Astrocyte of the hippocampus (primary cell): ENCODE data around the gene GRM7.

Experiments used
- DNase-seq: peaks from one replicate; pipeline ENCODE4 v3.0.0; 2011; ENCODE audit warnings: low read depth, low spot score

The GRM7 gene

DNA sequence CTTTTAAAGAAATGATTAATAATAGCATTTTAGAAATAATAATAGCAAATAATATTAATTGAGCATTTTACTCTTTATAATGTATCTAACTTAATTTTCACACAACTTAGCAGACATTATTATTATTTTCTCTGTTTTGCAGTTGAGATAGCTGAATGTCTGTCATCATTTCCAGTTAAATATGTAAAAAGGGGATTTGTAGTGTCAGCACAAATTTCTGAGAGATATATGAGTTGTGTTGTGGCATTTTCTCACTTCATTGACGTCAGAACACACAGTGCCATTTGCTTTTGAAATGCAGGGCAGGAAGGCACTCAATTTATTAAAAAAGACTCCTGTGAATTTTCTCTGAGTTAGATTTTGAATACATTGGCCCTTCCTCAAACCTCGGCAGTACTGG lies 111.0 kb downstream of the GRM7 start:
- DNase-seq = no peak

DNA sequence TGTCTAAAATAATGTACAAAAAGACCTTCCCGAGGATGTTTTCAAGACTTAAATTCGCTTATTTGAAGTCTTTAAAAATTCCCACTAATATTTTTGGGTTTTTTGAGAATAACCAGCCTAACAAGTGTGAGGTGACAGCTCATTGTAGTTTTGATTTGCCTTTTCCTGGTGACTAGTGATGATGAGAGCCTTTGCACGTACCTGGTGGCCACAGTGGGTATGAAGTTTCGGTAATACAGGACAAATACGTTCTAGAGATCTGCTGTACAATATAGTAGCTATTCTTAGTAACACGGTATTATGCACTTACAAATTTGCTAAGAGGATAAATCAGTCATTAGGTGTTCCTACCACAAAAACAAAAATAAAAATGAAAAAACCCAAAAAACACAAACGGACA lies 124.9 kb downstream of the GRM7 start:
- DNase-seq = no peak

DNA sequence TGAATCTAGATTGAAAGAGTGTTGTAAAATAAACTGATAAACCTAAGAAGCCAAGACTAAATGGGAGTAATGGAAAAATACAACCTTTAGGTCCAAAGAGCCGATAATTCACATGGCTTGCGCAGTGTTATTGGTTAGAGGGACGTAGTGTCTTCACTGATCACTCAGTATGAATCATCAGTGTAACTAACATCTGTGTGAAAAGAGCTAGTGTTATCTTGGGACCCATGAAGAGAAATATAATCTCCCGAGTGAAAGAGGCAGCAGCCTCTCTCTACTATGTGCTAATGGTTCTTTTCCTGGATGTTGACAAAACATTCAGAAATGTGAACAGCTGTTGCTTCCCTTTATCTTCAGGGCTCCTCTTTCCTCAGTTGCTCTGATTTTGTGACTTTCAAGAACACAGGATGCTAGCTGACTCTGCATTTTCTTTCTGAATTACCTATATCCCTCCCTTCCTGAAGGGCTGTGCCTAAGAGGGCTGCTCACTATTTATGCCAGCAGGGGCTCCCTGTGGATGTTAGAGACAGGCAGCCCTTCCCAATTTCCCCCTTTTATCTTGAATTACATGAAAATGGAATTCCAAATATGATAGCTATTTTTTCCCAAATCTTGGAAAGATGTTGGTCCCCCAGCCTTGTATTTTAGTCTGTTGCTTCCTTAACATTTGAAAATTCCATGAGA lies 128.8 kb downstream of the GRM7 start:
- DNase-seq = no peak

DNA sequence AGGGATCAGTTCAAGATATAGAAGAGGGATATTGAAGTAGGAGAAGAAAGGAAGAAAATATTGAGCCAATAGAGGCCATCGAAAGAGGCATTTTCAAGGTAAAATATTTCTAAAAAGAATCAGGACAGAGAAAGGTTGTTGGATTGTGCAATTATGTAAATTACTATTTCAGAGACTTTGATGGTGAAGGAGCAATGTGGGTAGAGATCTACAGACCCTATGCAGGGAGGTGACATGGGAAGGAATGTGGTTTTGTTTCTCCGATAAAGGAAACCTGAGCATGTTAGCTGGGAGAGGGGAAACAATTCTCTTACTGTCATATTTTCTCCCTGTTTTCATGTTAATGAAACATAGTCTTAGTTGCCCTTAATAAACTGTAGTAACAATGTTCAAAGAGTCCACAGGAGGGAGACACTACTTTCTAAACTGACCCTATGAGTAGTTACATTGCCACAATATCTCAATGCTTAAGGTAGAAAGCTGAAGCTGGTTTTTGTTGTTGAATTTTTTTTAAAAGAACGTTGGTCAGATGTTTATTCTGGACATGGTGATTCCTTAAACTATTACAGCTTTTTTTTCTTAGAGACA lies 133.3 kb downstream of the GRM7 start:
- DNase-seq = peak; percentile 55

DNA sequence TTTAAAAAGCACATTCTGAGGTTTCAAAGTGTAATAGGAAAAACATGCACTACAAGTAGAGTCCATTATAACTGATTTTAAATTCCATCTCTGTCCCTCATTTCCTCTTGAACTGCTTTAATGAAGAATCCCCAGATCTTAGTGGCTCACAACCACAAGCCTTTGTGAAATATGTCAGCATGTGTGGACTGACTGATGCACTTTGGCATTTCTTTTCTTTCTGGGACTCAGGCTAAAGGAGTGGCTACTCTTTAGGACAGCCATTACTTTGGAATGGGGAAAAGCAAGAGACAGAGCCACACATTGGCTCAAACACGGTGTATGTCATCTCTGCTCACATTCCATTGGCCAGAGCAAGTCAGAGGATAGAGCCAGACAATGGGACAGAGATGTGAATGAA lies 139.6 kb downstream of the GRM7 start:
- peak; percentile 77 for DNase-seq

DNA sequence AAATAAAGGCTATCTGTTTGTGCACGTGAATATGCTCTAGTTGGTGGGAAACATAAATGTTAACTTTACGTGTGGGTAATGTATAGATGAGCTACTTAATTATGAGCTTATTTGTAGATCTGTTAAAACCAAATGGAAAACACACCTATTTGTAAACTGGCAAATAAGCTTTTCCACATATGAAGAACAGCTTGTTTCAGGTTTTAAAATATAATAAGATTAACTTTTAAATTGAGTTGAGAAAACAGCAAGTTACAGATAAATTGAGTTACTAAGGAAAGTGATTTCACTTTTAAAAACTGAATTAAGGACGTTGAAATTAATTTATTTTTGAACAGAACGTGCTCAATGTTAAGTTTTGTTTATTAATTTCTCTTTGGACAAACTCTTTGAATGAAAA lies 140.5 kb downstream of the GRM7 start:
- DNase-seq = no peak

DNA sequence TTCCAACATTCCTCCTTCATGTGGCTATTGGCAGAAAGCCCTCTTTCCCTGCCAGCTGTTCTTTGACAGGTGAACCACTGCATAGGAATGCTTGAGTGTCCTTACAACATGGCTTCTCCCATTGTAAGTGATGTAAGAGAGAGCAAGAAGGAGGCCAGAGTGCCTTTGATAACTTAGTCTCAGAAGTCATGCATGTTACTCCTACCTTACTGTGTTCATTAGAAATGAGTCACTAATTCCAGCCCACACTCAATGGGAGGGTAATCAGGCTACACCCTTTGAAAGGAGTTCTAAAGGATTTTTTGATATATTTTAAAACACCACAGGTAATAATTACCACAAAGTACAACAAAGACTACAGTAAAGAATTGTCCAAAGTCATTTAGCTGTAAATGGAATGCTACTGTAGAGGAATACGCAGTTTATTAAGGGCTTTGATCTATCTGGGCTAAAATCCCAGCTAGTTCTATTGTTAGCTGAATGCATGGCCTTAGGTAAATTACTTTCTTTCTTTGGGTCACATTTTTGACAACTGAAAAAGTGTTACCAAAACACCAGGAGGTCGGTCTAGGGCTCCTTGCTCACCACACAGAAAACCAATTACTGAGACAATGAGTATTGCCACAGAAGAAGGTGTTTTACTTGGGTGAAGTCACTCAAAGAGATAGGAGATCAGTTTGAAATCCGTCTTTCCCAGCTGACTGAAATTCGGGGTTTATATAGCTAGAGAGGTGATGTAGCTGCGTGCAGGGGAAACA lies 154.9 kb downstream of the GRM7 start:
- DNase-seq = peak; percentile 85

DNA sequence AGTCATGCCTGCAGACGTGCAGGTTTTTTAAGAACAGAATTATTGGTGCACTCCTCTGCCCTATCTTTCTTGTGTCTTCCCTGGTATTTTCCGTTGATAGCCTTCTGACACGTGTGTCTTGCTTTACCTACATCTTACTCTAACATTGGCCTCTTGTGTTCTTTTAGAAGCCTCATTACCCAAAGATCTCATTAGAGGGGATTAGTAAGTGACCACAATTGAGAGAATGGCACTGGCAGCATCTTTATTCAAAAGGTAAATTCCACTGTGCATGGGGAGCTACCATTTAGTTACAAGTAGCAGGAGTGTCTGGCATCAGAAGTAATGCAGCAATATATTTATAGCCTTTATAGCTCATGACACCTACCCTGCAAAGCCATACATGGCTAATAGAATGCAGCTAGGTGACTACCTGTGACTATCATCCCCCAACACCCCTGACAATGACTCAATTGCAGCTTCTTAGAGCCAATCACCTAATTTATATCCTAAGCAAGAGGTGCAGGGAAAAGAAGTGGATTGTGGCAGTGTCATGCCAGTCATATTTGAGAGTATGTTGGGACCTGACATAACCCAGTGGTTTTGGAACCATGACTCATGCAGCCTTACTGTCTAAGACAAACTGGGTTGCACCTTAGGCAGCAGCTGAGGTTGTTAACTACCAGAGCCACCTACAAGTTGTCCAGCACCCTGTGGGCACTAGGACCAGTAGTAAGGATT lies 164.8 kb downstream of the GRM7 start:
- peak; percentile 26 for DNase-seq

DNA sequence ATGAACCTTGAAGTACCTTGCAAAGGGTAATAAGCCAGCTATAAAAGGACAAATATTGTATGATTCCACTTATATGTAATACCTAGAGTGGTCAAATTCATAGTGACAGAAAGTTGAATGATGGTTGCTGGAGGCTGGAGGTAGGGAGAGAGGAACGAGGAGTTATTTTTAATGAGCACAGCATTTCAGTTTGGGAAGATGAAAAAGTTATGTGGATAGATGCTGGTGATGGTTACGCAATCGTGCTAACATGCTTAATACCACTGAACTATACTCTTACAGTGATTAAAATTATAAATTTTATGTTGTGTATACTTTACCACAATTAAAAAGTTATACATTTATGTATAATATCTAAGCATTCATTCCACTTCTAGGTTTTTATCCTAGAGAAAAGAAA lies 168.6 kb downstream of the GRM7 start:
- no peak for DNase-seq

DNA sequence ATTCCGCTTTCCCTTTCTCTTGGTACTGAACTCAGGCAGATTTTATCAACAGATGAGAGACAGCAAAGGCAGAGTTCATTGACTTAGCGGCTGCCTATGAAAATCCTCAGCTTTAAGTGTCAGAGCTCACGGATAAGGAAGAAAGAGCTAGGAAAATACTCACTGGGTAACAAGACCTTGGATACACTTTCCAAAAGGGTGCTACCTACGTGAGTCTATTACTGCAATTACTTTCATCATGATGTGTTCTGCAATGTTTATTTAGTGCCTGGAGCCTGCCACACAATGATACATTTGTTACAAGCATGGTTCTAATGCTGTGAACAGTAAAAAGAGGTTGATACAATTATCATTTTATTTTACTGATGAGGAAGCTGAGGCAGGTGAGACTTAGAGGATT lies 177.5 kb downstream of the GRM7 start:
- no peak for DNase-seq

DNA sequence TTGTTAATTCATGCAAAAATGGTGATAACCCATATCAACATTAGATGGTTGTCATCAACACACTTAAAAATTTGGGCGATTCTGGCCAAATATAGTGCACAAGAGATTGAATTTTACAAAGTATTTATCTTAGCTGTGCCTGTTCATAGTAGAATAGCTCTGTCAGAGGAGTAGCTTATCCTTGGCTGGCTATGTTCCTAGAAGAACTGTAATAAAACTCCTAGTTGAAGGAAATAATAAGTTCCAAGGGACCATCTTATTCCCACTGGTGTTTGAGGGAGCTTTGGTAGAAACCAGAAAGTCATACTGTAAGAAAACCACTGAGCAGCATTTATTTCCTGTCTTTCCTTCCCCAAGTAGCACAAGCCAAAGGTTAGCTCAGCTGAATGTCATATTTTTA lies 201.8 kb downstream of the GRM7 start:
- no peak for DNase-seq

DNA sequence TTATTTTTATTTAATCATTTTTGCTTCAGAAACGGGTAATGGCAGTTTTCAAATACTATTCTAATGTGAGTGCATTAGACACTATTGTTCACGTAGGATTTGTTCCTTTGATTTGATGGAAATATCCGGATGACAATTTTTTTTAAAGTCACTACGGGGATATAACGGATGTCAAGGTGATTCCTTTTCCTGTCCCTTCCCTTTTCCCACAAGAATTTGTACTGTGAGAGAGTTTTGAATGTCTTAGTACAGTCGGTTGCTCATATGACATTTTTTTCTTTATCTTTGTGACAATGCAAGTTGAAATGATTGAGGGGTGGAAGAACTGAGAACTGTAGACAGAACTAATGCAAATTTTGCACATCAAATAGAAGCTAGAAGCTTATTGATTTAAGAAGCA lies 209.5 kb downstream of the GRM7 start:
- DNase-seq = no peak

DNA sequence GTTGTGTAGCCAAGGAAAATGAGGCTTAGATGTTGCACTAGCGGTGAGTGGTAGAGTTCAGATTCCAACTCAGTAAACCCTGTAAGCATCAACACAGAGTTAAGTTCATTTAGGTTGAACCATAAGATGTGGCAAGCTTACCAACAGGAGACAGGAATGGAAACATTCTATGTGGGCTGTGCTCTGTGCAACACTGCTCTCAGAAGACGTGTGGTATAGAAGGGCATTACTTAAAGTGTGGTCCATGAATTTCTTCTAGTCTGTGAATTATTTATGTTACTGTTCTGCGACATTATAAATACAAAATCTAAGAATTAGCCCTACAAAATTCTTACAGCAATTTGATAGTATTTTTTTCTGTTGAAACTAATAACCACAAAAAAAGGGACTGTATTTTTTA lies 213.3 kb downstream of the GRM7 start:
- no peak for DNase-seq

DNA sequence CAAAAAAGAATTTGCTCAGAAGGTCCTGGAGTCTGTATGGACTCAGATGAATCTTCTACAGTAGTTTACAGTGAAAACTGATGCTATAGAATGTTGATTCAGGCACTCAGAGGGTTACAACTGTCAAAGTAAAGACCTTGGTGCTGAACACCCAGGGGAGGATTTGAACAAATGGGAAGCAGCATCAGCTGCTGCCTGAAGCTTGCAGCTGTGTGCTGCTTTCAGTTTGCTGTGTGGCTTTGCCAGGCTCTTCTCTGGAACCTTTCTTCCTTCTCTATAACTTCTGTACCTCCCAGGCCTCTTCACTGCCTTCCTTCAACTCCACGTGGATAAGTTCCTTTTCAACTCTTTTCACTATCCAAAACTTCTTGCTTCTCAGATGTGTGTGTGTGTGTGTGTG lies 214.2 kb downstream of the GRM7 start:
- no peak for DNase-seq

DNA sequence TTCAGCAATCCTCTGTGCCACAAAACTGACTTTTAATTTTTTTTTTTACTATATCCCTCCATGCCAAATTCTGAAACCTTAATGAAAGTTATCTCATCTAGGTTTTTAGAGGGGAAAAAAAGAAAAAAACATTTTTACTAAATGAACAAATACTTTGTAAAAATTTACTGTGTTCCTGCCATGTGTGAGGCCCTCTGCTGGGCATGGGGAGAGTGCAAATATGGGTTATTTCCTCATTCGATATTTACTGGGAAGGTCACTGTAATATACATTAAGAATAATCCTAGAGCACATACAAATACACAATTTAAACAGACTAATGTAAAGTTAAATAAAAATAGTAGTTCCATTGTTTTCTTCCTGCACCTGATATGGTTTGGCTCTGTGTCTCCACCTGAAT lies 215.0 kb downstream of the GRM7 start:
- DNase-seq = no peak

DNA sequence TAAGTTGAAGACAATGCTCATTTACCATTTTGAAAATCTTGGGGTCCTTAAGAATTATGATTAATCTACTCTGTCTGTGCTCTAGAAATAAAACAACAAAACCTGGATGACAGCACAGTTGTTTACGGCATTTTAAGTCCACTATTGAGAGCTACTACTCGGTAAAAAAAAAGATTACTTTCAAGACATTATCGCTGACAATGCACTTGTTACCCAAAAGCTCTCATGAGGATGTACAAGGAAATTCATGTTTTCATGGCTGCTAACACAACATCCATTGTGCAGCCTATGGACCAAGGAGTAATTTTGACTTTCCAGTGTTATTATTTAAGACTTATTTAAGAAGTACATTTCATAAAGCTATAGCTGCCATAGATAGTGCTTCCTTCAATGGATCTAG lies 221.3 kb downstream of the GRM7 start:
- no peak for DNase-seq

DNA sequence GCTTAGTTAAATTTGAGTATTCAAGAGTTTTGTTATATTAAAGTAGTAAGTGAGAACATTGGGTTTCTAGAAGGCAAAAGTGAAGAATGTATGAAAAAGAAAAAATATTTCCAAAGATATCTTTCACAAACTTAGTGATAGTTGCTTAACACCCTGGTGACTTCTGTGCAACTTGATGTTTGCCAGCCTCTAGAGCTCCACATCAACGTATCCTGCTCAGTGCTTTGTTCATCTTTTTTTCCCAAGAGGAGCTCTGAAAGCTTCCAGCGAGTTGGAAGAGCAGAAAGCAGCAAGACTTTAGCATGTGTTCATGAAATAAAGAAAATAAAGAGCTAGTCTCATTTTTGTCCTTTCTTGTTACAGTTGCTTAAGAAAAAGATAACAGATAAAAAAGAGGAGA lies 225.5 kb downstream of the GRM7 start:
- DNase-seq = no peak

DNA sequence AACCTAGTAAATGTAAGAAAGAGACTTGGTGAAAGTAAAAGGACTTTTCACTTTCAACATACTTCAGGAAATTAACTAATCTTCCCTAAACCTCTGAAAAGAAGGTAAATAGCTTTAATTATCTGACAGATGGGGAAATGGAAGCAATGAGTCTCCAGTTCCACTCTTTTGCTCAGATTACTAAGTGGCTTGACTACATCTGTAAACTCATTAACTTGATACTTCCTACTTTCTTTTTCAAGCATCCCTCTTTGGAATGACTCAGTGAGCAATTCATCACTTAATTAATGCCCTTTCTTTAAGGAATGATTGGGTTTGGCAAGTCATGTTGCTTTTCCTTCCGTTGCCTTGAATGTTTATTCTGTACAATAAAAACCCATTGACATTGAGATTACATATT lies 234.2 kb downstream of the GRM7 start:
- DNase-seq = peak; percentile 36

DNA sequence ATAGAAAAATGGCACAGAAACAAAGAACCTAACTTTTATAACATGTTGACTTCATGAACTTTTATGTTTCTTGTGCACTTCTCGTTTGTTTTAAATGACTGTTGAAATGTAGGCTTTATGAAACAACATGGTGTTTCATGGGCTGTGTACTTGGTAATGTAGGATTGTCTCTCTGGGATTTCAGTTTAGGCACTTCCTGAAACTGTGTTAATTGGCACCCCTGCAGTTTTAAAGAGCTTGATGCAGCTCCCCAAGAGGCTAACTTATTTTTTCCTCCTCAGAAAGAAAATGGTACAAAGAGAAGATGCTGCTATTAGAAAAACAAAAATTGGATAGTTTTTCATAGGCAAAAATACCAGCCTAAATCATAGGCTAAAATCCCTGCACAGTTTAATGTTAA lies 239.2 kb downstream of the GRM7 start:
- DNase-seq = no peak

DNA sequence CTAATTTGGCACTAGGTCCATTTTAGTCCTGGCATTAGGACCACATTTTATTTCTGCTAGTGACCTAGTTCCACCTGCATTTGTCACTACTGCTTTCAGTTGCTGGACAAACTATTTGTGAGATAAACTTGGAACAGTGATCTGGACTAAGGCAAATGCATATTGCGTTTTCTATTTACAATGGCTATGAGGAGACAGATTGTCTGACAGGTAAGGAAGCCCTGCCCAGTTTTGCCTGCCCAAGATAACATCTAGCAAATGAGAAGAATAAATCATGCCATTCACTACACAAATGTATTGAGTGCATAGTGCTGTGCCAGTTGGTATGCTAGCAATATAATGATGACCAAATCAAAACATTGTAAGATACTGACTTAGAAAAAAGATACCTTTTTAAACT lies 245.7 kb downstream of the GRM7 start:
- DNase-seq = no peak

DNA sequence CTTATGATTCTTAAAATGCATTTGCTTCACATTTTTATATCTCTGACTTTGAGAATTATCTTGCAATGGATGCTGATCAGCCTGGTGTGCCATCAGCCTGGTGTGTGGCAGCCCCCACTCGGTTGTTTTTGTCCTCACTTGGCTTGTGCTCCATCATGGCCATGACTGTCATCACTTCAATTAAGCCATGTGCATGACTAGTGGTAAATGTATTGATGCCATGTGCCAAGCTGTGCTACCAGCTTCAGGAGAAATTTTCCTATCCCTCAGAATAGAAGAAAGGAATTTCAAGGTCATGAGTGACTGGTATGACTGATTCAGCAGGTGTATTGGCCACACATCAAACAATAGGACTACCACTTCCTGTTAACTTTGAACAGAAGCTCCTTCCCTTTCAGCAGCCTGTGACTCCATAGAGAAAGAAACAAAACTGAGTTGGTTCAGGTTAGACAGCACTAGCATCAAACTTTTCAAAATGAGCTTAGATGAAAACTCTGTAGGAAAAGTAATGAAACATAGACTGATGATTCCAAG lies 251.7 kb downstream of the GRM7 start:
- no peak for DNase-seq

DNA sequence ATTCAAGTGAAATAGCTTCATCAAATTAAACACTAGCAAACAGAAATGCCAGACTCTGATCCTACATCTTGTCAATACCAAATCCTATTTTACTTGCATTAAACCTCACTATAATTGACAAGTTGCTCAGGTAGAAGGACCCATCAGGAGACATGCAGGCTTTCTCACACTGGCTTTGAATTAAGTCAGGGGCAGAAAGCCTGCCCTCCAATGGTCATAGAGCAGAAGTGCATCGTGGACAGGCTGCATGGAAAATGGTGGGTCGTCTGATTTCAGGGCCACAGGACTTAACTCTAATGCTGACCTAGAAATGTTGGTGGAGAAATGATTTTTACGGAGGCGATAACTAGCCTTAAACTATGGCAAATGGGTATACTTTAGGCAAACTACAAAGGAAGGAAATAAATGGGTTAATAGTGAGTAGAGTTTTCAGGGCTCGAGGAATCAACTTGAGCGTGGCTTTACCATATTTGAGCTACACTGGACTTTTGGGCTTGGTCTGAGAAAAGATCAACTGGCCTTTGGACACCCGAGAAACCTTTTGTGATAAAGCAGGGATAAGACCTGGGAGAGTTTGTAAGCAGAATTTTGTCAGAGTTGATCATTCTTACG lies 283.9 kb downstream of the GRM7 start:
- DNase-seq = peak; percentile 19
